ENCODE data around the gene ORM2. TPM values are rescaled to one million over a fixed set of nuclear protein-coding genes. Genes with fewer than 3 reads are reported as not detected.

ORM2 gene
- total RNA-seq, 1 donor from 2014 or later: 0.64 TPM

GRCh38 chr9:114300153-114300845 lies 29.4 kb upstream of the ORM2 start:
- Histone ChIP-seq H3K27ac (no peak overlapping the region), H3K36me3 (peaks cover 2 to 7% of the 10 kb centered on the region in 2 donors), H3K4me1 (peaks cover 0 to 2% of the 10 kb centered on the region in 2 donors), H3K4me3 (no peak overlapping the region), H3K27me3 (no peaks in the 10 kb centered on the region), H3K9me3 (no peaks in the 10 kb centered on the region)
- no peak for TF ChIP-seq CTCF (IDR thresholded peaks at IDR 0.05)
- intact Hi-C loops (cut with DNase I): no loop called here
- peak in 1 of 2 donors; percentile 46 for DNase-seq (ENCODE audit: low spot score in 2 of 2)

GRCh38 chr9:114300846-114301797 lies 28.5 kb upstream of the ORM2 start:
- intact Hi-C loops (cut with DNase I): no loop called here
- Histone ChIP-seq H3K9me3 (no peaks in the 10 kb centered on the region), H3K36me3 (peaks cover 2% of the 10 kb centered on the region in 2 donors), H3K27me3 (no peaks in the 10 kb centered on the region), H3K4me1 (peaks cover 0 to 2% of the 10 kb centered on the region in 2 donors), H3K4me3 (no peak overlapping the region), H3K27ac (no peak overlapping the region)
- no peak for TF ChIP-seq CTCF (IDR thresholded peaks at IDR 0.05)
- DNase-seq (ENCODE audit: low spot score in 2 of 2): peak in 1 of 2 donors; percentile 54

DNA sequence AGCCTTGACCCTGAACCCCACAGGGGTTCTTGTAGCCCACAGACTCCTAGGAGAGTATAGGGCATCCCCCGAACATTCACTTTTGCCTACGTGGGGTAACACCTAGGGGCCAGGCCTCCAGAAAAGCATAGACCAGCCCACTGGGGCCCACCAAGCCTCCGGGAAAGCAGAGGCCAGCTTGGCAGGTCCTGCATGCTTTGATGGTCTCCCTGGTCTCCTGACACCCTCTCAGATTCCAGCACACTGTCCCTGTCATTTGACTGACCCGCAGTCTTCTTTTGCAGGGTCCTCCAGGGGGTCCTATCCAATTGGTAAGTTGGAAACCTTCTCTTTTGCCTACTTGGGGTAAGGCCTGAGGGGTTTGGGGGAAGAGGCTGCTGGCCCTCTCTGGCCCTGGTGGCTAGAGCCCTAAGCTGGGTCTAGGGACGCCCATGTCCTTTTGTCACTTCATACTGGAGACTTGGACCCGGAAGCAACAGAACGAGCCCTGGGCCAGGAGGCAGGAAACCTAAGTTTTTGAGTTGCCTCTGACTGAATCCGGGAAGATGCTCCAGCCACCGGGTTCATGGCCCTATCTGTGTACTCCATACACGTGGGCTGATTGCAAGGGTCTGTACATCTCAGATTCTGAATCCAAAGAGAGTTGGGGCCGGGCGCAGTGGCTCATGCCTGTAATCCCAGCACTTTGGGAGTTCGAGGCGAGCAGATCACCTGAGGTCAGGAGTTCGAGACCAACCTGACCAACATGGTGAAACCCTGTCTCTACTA lies 27.7 kb upstream of the ORM2 start:
- H3K36me3 ChIP-seq: peaks cover 0 to 2% of the 10 kb centered on the region in 2 donors
- no peak overlapping the region for H3K4me3 ChIP-seq
- no peaks in the 10 kb centered on the region for H3K9me3 ChIP-seq
- no peak overlapping the region for H3K27ac ChIP-seq
- intact Hi-C loops (cut with DNase I): no loop called here
- no peak for TF ChIP-seq CTCF (IDR thresholded peaks at IDR 0.05)
- no peaks in the 10 kb centered on the region for H3K27me3 ChIP-seq
- peaks cover 0 to 2% of the 10 kb centered on the region in 2 donors for H3K4me1 ChIP-seq
- DNase-seq (ENCODE audit: low spot score in 2 of 2): peak in 1 of 2 donors; percentile 57

- no peak for TF ChIP-seq CTCF (IDR thresholded peaks at IDR 0.05)
- DNase-seq (ENCODE audit: low spot score in 2 of 2): peak in 1 of 2 donors; percentile 67
- Histone ChIP-seq H3K4me1 (peaks cover 0 to 2% of the 10 kb centered on the region in 2 donors), H3K9me3 (no peaks in the 10 kb centered on the region), H3K27me3 (no peaks in the 10 kb centered on the region), H3K36me3 (peaks cover 0 to 5% of the 10 kb centered on the region in 2 donors), H3K4me3 (no peak overlapping the region), H3K27ac (no peak overlapping the region)
- intact Hi-C loops (cut with DNase I): no loop called here
Observed at GRCh38 chr9:114302727-114303126, 26.9 kb upstream of the ORM2 start.

DNA sequence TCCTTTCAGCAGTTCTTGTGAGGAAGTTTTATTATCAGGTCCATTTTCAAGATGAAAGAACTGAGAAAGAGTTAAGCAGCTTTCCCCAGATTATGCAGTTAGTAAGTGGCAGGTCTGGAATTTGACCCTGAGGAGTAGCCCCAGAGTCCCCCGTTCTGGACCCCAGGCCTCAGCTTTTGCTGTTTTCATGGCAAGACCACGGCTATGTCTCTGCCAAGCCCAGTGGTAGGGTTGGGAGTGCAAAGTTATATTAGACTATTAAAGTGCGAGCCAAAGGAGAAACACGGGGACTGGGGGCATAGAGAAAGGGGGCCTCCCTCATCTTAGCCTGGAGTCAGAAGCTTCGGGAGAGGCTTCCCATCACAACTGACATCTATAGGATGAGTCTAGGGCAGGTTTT lies 26.1 kb upstream of the ORM2 start:
- no peak for DNase-seq (ENCODE audit: low spot score in 2 of 2)
- H3K27me3 ChIP-seq: no peaks in the 10 kb centered on the region
- intact Hi-C loops (cut with DNase I): no loop called here
- H3K4me1 ChIP-seq: peaks cover 0 to 2% of the 10 kb centered on the region in 2 donors
- H3K9me3 ChIP-seq: no peaks in the 10 kb centered on the region
- H3K27ac ChIP-seq: no peak overlapping the region
- H3K4me3 ChIP-seq: no peak overlapping the region
- peaks cover 0 to 5% of the 10 kb centered on the region in 2 donors for H3K36me3 ChIP-seq
- no peak for TF ChIP-seq CTCF (IDR thresholded peaks at IDR 0.05)

Data from ascending aorta (tissue), 2 donors.